GM18507 (cell line): Measurements from ENCODE around the gene SLC24A4.

ENCODE experiments used
- DNase-seq: peaks from one replicate; pipeline ENCODE4 v3.0.0; 2011; ENCODE audit warnings: low read depth; ENCODE audit not compliant: insufficient read length; ENCODE audit errors: extremely low spot score
- FAIRE-seq: peaks from 2 replicates; lab custom pipeline; 2011; peaks lifted over from hg19 to GRCh38; lab: Jason Lieb, UNC

The SLC24A4 gene

GRCh38 chr14:92315050-92315805 lies 7.7 kb upstream of the SLC24A4 start:
- FAIRE-seq (no peak), DNase-seq (no peak)

- DNase-seq (no peak), FAIRE-seq (no peak)
Observed at GRCh38 chr14:92316176-92316575, 6.8 kb upstream of the SLC24A4 start.

- no peak for DNase-seq
Observed at GRCh38 chr14:92316937-92317336, 6.0 kb upstream of the SLC24A4 start.

GRCh38 chr14:92317511-92317910 lies 5.5 kb upstream of the SLC24A4 start:
- DNase-seq: no peak
- FAIRE-seq: no peak

More at GRCh38 chr14:92316937-92317336, 6.0 kb upstream of the SLC24A4 start:
- FAIRE-seq: no peak

GRCh38 chr14:92321701-92322100 lies 1.3 kb upstream of the SLC24A4 start:
- DNase-seq (no peak), FAIRE-seq (no peak)

GRCh38 chr14:92322516-92322915 lies 449 bp upstream of the SLC24A4 start:
- DNase-seq (no peak), FAIRE-seq (no peak)

- DNase-seq: no peak
- FAIRE-seq: no peak
Observed at GRCh38 chr14:92323916-92324818, 1.2 kb downstream of the SLC24A4 start.

GRCh38 chr14:92325835-92326234 lies 2.9 kb downstream of the SLC24A4 start:
- no peak for FAIRE-seq

GRCh38 chr14:92328664-92329255 lies 5.8 kb downstream of the SLC24A4 start:
- DNase-seq: no peak
- no peak for FAIRE-seq

More at GRCh38 chr14:92325835-92326234, 2.9 kb downstream of the SLC24A4 start:
- no peak for DNase-seq

GRCh38 chr14:92334050-92334449 lies 11.1 kb downstream of the SLC24A4 start:
- DNase-seq (no peak), FAIRE-seq (no peak)

- DNase-seq: no peak
- FAIRE-seq: no peak
Observed at GRCh38 chr14:92336363-92336762, 13.4 kb downstream of the SLC24A4 start.

- DNase-seq (no peak), FAIRE-seq (no peak)
Observed at GRCh38 chr14:92339426-92339825, 16.5 kb downstream of the SLC24A4 start.

GRCh38 chr14:92340071-92340470 lies 17.1 kb downstream of the SLC24A4 start:
- no peak for FAIRE-seq
- DNase-seq: no peak

- FAIRE-seq (no peak), DNase-seq (no peak)
Observed at GRCh38 chr14:92340931-92341330, 18.0 kb downstream of the SLC24A4 start.

- DNase-seq: no peak
Observed at GRCh38 chr14:92341791-92342190, 18.8 kb downstream of the SLC24A4 start.

GRCh38 chr14:92348154-92348553 lies 25.2 kb downstream of the SLC24A4 start:
- DNase-seq: no peak

More at GRCh38 chr14:92341791-92342190, 18.8 kb downstream of the SLC24A4 start:
- no peak for FAIRE-seq

GRCh38 chr14:92351750-92352149 lies 28.8 kb downstream of the SLC24A4 start:
- no peak for FAIRE-seq
- DNase-seq: no peak

More at GRCh38 chr14:92348154-92348553, 25.2 kb downstream of the SLC24A4 start:
- no peak for FAIRE-seq

GRCh38 chr14:92352158-92352985 lies 29.4 kb downstream of the SLC24A4 start:
- DNase-seq (peak; percentile 14), FAIRE-seq (no peak)

GRCh38 chr14:92353447-92353846 lies 30.5 kb downstream of the SLC24A4 start:
- no peak for DNase-seq
- FAIRE-seq: no peak
